HepG2 (cell line): Measurements from ENCODE around the gene RHOBTB1. TPM values are rescaled to one million over a fixed set of nuclear protein-coding genes. Genes with fewer than 3 reads are reported as not detected.

Experiments used
- ATAC-seq: fragments of 200-7000 bp; cut with Tn5 transposase; 3 replicates; pipeline ENCODE4 v1.9.1; 2020; ENCODE audit warnings: mild to moderate bottlenecking, moderate library complexity
- BruUV-seq: library from RNA; stranded (reverse); fragments of 400-500 nt; replicated peaks from 2 replicates; lab custom pipeline; 2021; lab: Mats Ljungman, UMichigan
- CTCF ChIA-PET: fragments of 300-600 bp; formaldehyde crosslinking; extraction: SDS; loops from one replicate; lab custom pipeline; 2021; ENCODE audit warnings: low total read pairs, inconsistent platforms, low intra/inter-chr PET ratio; lab: Yijun Ruan, JAX
- POLR2A ChIA-PET: fragments of 350-600 bp; sonication (Branson Sonifier 250); formaldehyde crosslinking; loops from one replicate; lab custom pipeline; 2020; ENCODE audit warnings: antibody characterized with exemption, inconsistent platforms; lab: Yijun Ruan, JAX
- DNase-seq: peaks from one replicate; pipeline ENCODE4 v3.0.0-alpha.2; 2015; ENCODE audit warnings: low spot score
- FAIRE-seq: peaks from 3 replicates; lab custom pipeline; 2011; peaks lifted over from hg19 to GRCh38; lab: Jason Lieb, UNC
- H2AFZ ChIP-seq: one replicate; pipeline ENCODE4 v1.6.1; 2011; ENCODE audit warnings: low read length, inconsistent platforms
- H3K27ac ChIP-seq: fragments of 300-600 bp; 3 replicates; pipeline ENCODE4 v1.8.0; 2011; ENCODE audit warnings: mixed run types, mild to moderate bottlenecking, mixed read lengths, low read length, inconsistent platforms; ENCODE audit not compliant: insufficient read depth; ENCODE audit errors: extremely low read length
- H3K27me3 ChIP-seq, 2 experiments: fragments of 200-600 bp in 1 of 2; 2 replicates in 1 of 2; 3 replicates in 1 of 2; pipeline versions ENCODE4 v1.6.0 to v1.8.0; 2011; ENCODE audit warnings: low read length in 2 of 2, mild to moderate bottlenecking in 2 of 2, moderate library complexity in 2 of 2, inconsistent platforms in 1 of 2; ENCODE audit not compliant: insufficient read depth in 2 of 2, control insufficient read depth in 1 of 2
- H3K36me3 ChIP-seq, 2 experiments: fragments of 200-600 bp in 1 of 2; replicated peaks in 1 of 2; 2 replicates in 1 of 2; 3 replicates in 1 of 2; pipeline versions ENCODE4 v1.5.1 to v1.8.0; 2011; ENCODE audit warnings: low read length in 2 of 2, inconsistent platforms in 1 of 2; ENCODE audit not compliant: insufficient read depth in 2 of 2, control insufficient read depth in 1 of 2
- H3K4me1 ChIP-seq: 2 replicates; pipeline ENCODE4 v1.5.1; 2012; ENCODE audit warnings: low read length, inconsistent platforms; ENCODE audit not compliant: insufficient read depth
- H3K4me2 ChIP-seq: 2 replicates; pipeline ENCODE4 v1.6.0; 2011; ENCODE audit warnings: low read depth, low read length, inconsistent platforms
- H3K4me3 ChIP-seq, 3 experiments: fragments of 200-600 bp in 1 of 3; sonication (generic), shearing (Covaris generic) in 1 of 3; replicated peaks in 1 of 3; 2 replicates each; pipeline ENCODE4 v1.5.1; 2011 to 2016; ENCODE audit warnings: low read length in 3 of 3, inconsistent platforms in 2 of 3, low read depth in 2 of 3, mild to moderate bottlenecking in 2 of 3, control low read depth in 1 of 3, mixed read lengths in 1 of 3; ENCODE audit not compliant: insufficient read depth in 1 of 3
- H3K79me2 ChIP-seq: one replicate; pipeline ENCODE4 v1.6.1; 2011; ENCODE audit warnings: low read length, inconsistent platforms; ENCODE audit not compliant: insufficient read depth
- H3K9ac ChIP-seq: 2 replicates; pipeline ENCODE4 v1.6.0; 2011; ENCODE audit warnings: mild to moderate bottlenecking, low read depth, low read length, inconsistent platforms; ENCODE audit not compliant: insufficient read depth
- H3K9me3 ChIP-seq: 2 replicates; pipeline ENCODE4 v1.5.1; 2012; ENCODE audit warnings: mild to moderate bottlenecking, low read length
- H4K20me1 ChIP-seq: 2 replicates; pipeline ENCODE4 v1.6.0; 2011; ENCODE audit warnings: inconsistent platforms, mild to moderate bottlenecking, low read length, moderate library complexity; ENCODE audit not compliant: insufficient read depth
- BRCA1 ChIP-seq: sonication (generic); formaldehyde crosslinking; IDR thresholded peaks from 2 replicates; pipeline ENCODE4 v1.4.0; 2020; ENCODE audit warnings: missing genetic modification reagents
- GPBP1L1 ChIP-seq: sonication (generic); formaldehyde crosslinking; IDR thresholded peaks from 2 replicates; pipeline ENCODE4 v1.5.0; 2020; ENCODE audit warnings: mild to moderate bottlenecking, missing genetic modification reagents
- HMGA1 ChIP-seq: sonication (generic); formaldehyde crosslinking; conservative IDR thresholded peaks from 2 replicates; pipeline ENCODE4 v1.4.0; 2020; ENCODE audit warnings: missing genetic modification reagents
- TRIM22 ChIP-seq: fragments of 450-650 bp; IDR thresholded peaks from 2 replicates; pipeline ENCODE4 v1.6.1; 2017
- ZNF280D ChIP-seq: sonication (generic); formaldehyde crosslinking; IDR thresholded peaks from 2 replicates; pipeline ENCODE4 v1.5.1; 2020; ENCODE audit warnings: mild to moderate bottlenecking, missing genetic modification reagents
- ZNF644 ChIP-seq: IDR thresholded peaks from 2 replicates; pipeline ENCODE4 v1.6.1; 2016; ENCODE audit warnings: low read depth
- ZNF777 ChIP-seq: sonication (generic); formaldehyde crosslinking; IDR thresholded peaks from 2 replicates; pipeline ENCODE4 v1.4.0; 2020; ENCODE audit warnings: missing genetic modification reagents
- WGBS: methylation state at CpG from one replicate; pipeline ENCODE4 v1.1.6; 2017; ENCODE audit warnings: low lambda C conversion rate; 5-methylcytosine and 5-hydroxymethylcytosine counted together
- in situ Hi-C: cut with HindIII; loops from 2 replicates; pipeline ENCODE4 v1.10.0; 2017; ENCODE audit warnings: low pct_unique_long_range_greater_than_20kb; ENCODE audit not compliant: extremely low pct_ligation_motif_present
- intact Hi-C: fragments of 100-400 bp; cut with micrococcal nuclease; formaldehyde crosslinking; loops from one replicate; pipeline ENCODE4 v1.10.0; 2022; ENCODE audit not compliant: unreplicated experiment
- polyA plus RNA-seq, 8 experiments: library from polyadenylated mRNA; depleted of rRNA in 3 of 8; stranded (reverse) in 7 of 8; unstranded in 1 of 8; fragments of >200 nt; fragmentation: Illumina TruSeq in 4 of 8; extraction: Trizol in 4 of 8; gene quantifications; 2 replicates each; pipeline versions ENCODE4 v1.2.1 to v1.2.3, GENCODE V29; 2011 to 2016; ENCODE audit warnings: low read depth in 4 of 8, missing spikeins in 1 of 8, mixed read lengths in 1 of 8; ENCODE audit not compliant: insufficient read depth in 1 of 8
- total RNA-seq, 5 experiments: library from RNA; depleted of rRNA; stranded (reverse); fragments of >200 nt; fragmentation: Illumina TruSeq; extraction: Trizol; gene quantifications; 2 replicates each; pipeline ENCODE4 v1.2.3, GENCODE V29; 2016; ENCODE audit warnings: low read depth in 1 of 5

The RHOBTB1 gene
- total and polyA plus RNA-seq, 2 of the 13 experiments (the other 11 are each of a cell fraction or from before 2014, with no cell fraction given), result 18.8 to 59.5 TPM

- FAIRE-seq (no peak), ATAC-seq (no peak), DNase-seq (no peak)
- H3K4me1 ChIP-seq, result 0 out of 2 replicates have a peak, but pooled peaks cover 6% of the 10 kb centered on the region
- no peaks in the 10 kb centered on the region for H3K27me3 ChIP-seq
- no peak overlapping the region for H3K4me3 ChIP-seq
- no peak for TF ChIP-seq ZNF280D (CRISPR knock-in tag)
- TF ChIP-seq HMGA1 (CRISPR knock-in tag), result no peak
- TF ChIP-seq ZNF777 (CRISPR knock-in tag), result no peak
- no peak for TF ChIP-seq BRCA1 (CRISPR knock-in tag)
- TF ChIP-seq ZNF644 (CRISPR knock-in tag), result no peak
- no peak for TF ChIP-seq GPBP1L1 (CRISPR knock-in tag)
- TF ChIP-seq TRIM22, result no peak
- H3K4me2 ChIP-seq, result no peak overlapping the region
- H3K9ac ChIP-seq, result no peak overlapping the region
- ChIA-PET CTCF (no interaction called here), POLR2A (no interaction called here)
- H3K27ac ChIP-seq, result no peak overlapping the region
- H4K20me1 ChIP-seq, result no peaks in the 10 kb centered on the region
- BruUV-seq, result no TSS peak
- in situ Hi-C loops (loop anchor here (5.0 to 25.0 kb wide), 3 partner anchors 143 to 791 kb away; no protein-coding TSS in a partner anchor), intact Hi-C loops (loop anchor here (10.0 kb wide), 1 partner anchor 323 kb away; no protein-coding TSS in a partner anchor)
- H3K79me2 ChIP-seq, result no peaks in the 10 kb centered on the region
- H3K9me3 ChIP-seq, result no peaks in the 10 kb centered on the region
- no peak overlapping the region for H2AFZ ChIP-seq
- no peaks in the 10 kb centered on the region for H3K36me3 ChIP-seq
- 58% methylated on average over 2 of the region's 2 CpGs for WGBS
Measured at GRCh38 chr10:60821656-60822055, 122.3 kb downstream of the RHOBTB1 start.
